Astrocyte of the spinal cord (primary cell): Measurements from ENCODE around the gene CDT1.
"Not testable (repeated sequence)": the region's sequence is repeated elsewhere in the genome, so short reads cannot be mapped to it uniquely, and the experiment has no call there.

Experiments
- DNase-seq: peaks from one replicate; pipeline ENCODE4 v3.0.0; 2011; ENCODE audit warnings: low read depth, low spot score
- H3K4me3 ChIP-seq: 2 replicates; pipeline ENCODE4 v1.5.1; 2011; ENCODE audit warnings: low read depth, mild to moderate bottlenecking, low read length, moderate library complexity
- CTCF ChIP-seq: IDR thresholded peaks from 2 replicates; pipeline ENCODE4 v1.5.1; 2012; ENCODE audit warnings: low read depth, mild to moderate bottlenecking, low read length, inconsistent platforms
- in situ Hi-C: cut with HindIII; loops from 2 replicates; pipeline ENCODE4 v1.10.0; 2017; ENCODE audit warnings: low sequenced_read_pairs

Gene CDT1

GRCh38 chr16:88787579-88788314 is 15.8 kb upstream of the CDT1 start:
- no peak for DNase-seq
- no peak overlapping the region for H3K4me3 ChIP-seq
- TF ChIP-seq CTCF = no peak
- in situ Hi-C loops = no loop called here

GRCh38 chr16:88788749-88789148 is 14.8 kb upstream of the CDT1 start:
- in situ Hi-C loops, DNase-seq, H3K4me3 ChIP-seq: not testable (repeated sequence)

DNA sequence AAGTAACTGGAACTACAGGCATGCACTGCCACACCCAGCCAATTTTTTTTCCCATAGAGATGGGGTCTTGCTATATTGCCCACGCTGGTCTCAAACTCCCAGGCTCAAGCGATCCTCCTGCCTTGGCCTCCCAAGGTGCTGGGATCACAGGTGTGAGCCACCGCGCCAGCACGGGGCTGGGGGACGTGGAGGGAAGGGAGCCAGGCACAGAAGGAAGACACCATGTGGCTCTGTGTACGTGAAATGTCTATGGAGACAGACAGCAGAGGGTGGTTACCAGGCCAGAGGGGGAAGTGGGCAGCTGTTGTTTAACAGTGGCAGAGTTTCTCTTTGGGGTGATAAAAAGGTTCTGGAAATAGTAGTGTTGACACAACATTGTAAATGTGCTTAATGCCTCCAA is 14.0 kb upstream of the CDT1 start:
- in situ Hi-C loops = no loop called here
- no peak for DNase-seq
- H3K4me3 ChIP-seq = no peak overlapping the region
- TF ChIP-seq CTCF = no peak

DNA sequence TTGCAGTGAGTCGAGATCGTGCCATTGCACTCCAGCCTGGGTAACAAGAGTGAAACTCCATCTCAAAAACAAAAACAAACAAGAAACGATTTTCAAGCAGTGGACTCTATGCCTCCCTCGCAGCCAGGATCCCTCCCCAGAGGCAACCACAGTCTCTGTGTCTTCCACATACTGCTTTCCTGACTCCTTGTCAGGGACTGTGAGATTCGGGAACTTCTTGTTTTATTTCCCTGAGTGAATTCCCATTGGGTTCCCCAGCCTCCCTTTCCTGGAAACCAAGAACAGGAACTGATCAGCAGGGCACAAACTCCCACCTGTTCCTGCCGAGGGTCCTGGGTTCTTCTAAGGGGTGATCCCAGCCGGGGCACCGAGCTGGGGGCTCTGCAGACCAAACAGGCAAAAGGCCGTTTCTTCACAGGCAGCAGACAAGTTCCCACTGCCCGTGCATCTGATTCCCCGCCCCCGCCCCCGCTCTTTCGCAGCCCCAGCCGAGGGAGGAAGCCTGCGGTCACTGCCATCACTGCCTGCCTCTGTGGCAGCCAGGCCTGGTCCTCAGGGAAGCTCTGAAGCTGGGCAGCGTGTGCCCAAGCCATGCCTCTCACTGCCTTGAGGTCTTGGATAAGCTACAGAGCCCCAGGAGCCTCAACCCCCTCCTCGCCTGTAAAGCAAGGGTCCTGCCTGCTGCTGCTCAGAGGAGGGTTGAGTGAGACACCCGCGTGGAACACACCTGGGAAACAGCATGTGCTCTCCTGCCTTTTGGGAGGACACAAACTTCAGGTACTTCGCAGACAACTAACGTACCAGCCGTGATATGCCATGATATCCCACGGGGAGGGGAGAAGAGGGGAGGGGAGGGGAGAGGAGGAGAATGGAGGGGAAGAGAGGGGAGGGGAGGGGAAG is 13.0 kb upstream of the CDT1 start:
- H3K4me3 ChIP-seq = no peak overlapping the region

DNA sequence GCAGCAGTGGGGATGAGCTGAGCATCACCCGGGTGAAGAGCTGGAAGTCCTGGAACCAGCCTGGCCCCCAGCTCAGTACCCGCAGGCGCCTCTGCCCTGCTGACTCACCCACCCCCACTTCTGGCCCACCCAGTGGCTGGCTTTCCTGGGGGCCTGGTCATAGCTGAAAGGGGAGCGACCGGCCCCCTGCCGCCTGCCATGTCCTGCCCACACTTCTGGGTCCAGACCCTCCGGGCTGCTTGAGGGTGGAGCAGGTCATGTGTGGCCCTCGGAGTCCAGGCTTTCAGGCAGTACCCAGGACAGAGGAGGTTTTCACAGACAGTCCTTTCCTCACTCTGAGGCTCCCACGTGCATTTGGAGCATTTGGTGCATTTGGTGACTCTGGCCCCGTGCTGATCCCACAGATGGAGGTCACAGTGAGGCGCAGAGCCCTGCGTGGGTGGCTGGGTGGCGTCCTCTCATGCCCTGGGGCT is 11.5 kb upstream of the CDT1 start:
- TF ChIP-seq CTCF = no peak
- no peak for DNase-seq
- no peak overlapping the region for H3K4me3 ChIP-seq
- in situ Hi-C loops = no loop called here

More for the DNA sequence above, 13.0 kb upstream of the CDT1 start:
- no peak for TF ChIP-seq CTCF
- in situ Hi-C loops = no loop called here
- no peak for DNase-seq

- H3K4me3 ChIP-seq = no peak overlapping the region
- in situ Hi-C loops = no loop called here
- TF ChIP-seq CTCF = no peak
- no peak for DNase-seq
These were observed 10.8 kb upstream of the CDT1 start for GRCh38 chr16:88792668-88793250.
